Left ventricle myocardium inferior (tissue), 1 donor: ENCODE results near the gene HTR2C. TPM values are rescaled to one million over a fixed set of nuclear protein-coding genes. Genes with fewer than 3 reads are reported as not detected.
"Not testable (repeated sequence)": the region's sequence is repeated elsewhere in the genome, so short reads cannot be mapped to it uniquely, and the experiment has no call there.

ENCODE experiments used
- DNase-seq: peaks from one replicate; pipeline ENCODE4 v3.0.0-alpha.2; 2020
- H3K27ac ChIP-seq: fragments of 200-600 bp; replicated peaks from 2 replicates; pipeline ENCODE4 v1.8.0; 2021
- H3K27me3 ChIP-seq: fragments of 200-600 bp; 2 replicates; pipeline ENCODE4 v1.8.0; 2021; ENCODE audit warnings: low read depth
- H3K36me3 ChIP-seq: fragments of 200-600 bp; 2 replicates; pipeline ENCODE4 v1.8.0; 2021
- H3K4me1 ChIP-seq: fragments of 200-600 bp; 2 replicates; pipeline ENCODE4 v1.8.0; 2021
- H3K4me3 ChIP-seq: fragments of 200-600 bp; 2 replicates; pipeline ENCODE4 v1.8.0; 2021; ENCODE audit warnings: mild to moderate bottlenecking, moderate library complexity
- H3K9me3 ChIP-seq: fragments of 200-600 bp; replicated peaks from 2 replicates; pipeline ENCODE4 v1.8.0; 2021
- intact Hi-C: fragments of 100-400 bp; cut with micrococcal nuclease; formaldehyde crosslinking; loops from one replicate; pipeline ENCODE4 v1.11.0; 2022
- microRNA-seq: library from miRNA; unstranded; fragments of <30 nt; microRNA quantifications from one replicate; pipeline ENCODE4 v1.2.0, GENCODE V29; 2020
- total RNA-seq: library from RNA; stranded (reverse); fragmentation: NEBNext Ultra II Directional; extraction: Animal tissue kit (Norgen Biotek cat#: 25700); gene quantifications from one replicate; pipeline ENCODE4 v1.2.1, GENCODE V29; 2021
- TF ChIP-seq, protein P1 (sequence below): fragments of 200-600 bp; IDR thresholded peaks from 2 replicates; pipeline ENCODE4 v1.8.0; 2021; ENCODE audit warnings: antibody characterized with exemption, mild to moderate bottlenecking, borderline replicate concordance
- donor health status: DM: no; HTN: yes; CAD: no; lungs with severe emphysema.

The HTR2C gene
- total RNA-seq, 1 donor from 2014 or later: not detected

- Histone ChIP-seq H3K36me3 (no peaks in the 10 kb centered on the region), H3K4me1 (peaks cover 20% of the 10 kb centered on the region), H3K9me3 (no peaks in the 10 kb centered on the region), H3K4me3 (peak overlapping the region; percentile 11), H3K27me3 (no peaks in the 10 kb centered on the region), H3K27ac (no peak overlapping the region)
- no peak for DNase-seq
- intact Hi-C loops: no loop called here
- TF ChIP-seq, protein P1, sequence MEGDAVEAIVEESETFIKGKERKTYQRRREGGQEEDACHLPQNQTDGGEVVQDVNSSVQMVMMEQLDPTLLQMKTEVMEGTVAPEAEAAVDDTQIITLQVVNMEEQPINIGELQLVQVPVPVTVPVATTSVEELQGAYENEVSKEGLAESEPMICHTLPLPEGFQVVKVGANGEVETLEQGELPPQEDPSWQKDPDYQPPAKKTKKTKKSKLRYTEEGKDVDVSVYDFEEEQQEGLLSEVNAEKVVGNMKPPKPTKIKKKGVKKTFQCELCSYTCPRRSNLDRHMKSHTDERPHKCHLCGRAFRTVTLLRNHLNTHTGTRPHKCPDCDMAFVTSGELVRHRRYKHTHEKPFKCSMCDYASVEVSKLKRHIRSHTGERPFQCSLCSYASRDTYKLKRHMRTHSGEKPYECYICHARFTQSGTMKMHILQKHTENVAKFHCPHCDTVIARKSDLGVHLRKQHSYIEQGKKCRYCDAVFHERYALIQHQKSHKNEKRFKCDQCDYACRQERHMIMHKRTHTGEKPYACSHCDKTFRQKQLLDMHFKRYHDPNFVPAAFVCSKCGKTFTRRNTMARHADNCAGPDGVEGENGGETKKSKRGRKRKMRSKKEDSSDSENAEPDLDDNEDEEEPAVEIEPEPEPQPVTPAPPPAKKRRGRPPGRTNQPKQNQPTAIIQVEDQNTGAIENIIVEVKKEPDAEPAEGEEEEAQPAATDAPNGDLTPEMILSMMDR: no peak
Observed at GRCh38 chrX:114924856-114925255, 341.0 kb downstream of the HTR2C start.

DNA sequence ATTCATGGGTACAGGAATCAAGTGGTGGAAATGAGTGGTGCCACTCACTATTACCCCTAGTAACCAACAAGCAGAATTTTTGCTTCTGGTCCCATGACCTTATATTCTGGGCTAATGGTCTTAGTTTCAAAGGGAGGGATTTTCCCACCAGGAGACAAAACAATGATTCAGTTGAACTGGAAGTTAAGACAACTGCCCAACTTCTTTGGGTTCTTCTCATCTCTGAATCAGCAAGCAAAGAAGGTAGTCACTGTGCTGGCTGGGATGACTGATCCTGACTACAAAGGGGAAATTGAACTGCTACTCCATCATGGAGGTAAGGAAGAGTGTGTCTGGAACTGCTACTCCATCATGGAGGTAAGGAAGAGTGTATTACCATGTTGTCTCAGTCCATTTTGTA is 346.3 kb downstream of the HTR2C start:
- H3K27me3 ChIP-seq: no peaks in the 10 kb centered on the region
- TF ChIP-seq, protein P1: no peak
- no peak overlapping the region for H3K27ac ChIP-seq
- H3K9me3 ChIP-seq: peaks cover 12% of the 10 kb centered on the region
- H3K4me1 ChIP-seq: peaks cover 8% of the 10 kb centered on the region
- H3K4me3 ChIP-seq: no peak overlapping the region
- intact Hi-C loops: no loop called here
- H3K36me3 ChIP-seq: no peaks in the 10 kb centered on the region
- no peak for DNase-seq

GRCh38 chrX:114932550-114932949 is 348.7 kb downstream of the HTR2C start:
- H3K9me3 ChIP-seq: peaks cover 12% of the 10 kb centered on the region
- intact Hi-C loops: no loop called here

DNA sequence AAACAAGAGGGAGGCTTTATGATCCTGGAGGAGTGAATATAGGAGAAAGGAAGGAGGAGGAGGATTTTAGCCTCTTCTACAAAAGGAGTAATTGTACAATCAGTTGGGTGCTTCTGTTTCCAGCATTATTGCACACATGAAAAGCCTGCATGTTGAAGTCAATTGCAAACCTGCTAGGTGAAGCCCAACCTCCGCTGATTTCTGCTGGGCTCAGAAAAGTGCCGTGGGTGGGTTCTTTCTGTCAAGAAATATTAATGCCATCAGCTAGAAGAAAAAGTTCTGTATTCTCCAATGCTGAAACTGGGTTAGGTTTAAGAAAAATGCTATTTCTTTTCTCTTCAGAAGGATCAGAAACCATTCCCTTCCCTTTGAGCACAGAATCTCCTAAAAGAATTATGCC is 349.4 kb downstream of the HTR2C start:
- H3K4me1 ChIP-seq, DNase-seq, H3K4me3 ChIP-seq, intact Hi-C loops, H3K36me3 ChIP-seq, H3K27me3 ChIP-seq, H3K27ac ChIP-seq: not testable (repeated sequence)
- peaks cover 12% of the 10 kb centered on the region for H3K9me3 ChIP-seq

More at GRCh38 chrX:114932550-114932949, 348.7 kb downstream of the HTR2C start:
- H3K27ac ChIP-seq: no peak overlapping the region
- no peak for DNase-seq
- H3K27me3 ChIP-seq: no peaks in the 10 kb centered on the region
- no peaks in the 10 kb centered on the region for H3K4me1 ChIP-seq
- H3K4me3 ChIP-seq: no peak overlapping the region
- TF ChIP-seq, protein P1: no peak
- H3K36me3 ChIP-seq: no peaks in the 10 kb centered on the region

DNA sequence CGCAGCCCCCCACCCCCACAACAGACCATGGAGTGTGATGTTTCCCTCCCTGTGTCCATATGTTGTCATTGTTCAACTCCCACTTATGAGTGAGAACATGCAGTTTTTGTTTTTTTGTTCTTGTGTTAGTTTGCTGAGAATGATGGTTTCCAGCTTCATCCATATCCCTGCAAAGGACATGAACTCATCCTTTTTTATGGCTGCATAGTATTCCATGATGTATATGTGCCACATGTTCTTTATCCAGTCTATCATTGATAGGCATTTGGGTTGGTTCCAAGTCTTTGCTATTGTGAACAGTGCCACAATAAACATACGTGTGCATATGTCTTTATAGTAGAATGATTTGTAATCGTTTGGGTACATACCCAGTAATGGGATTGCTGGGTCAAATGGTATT is 353.2 kb downstream of the HTR2C start:
- H3K4me3 ChIP-seq, H3K27ac ChIP-seq, H3K36me3 ChIP-seq, H3K4me1 ChIP-seq, DNase-seq, intact Hi-C loops, H3K9me3 ChIP-seq, H3K27me3 ChIP-seq: not testable (repeated sequence)

GRCh38 chrX:114952696-114953095 is 368.8 kb downstream of the HTR2C start:
- no peaks in the 10 kb centered on the region for H3K36me3 ChIP-seq
- H3K9me3 ChIP-seq: no peaks in the 10 kb centered on the region
- intact Hi-C loops: loop anchor here (10.0 kb wide), 1 partner anchor 328 kb away; no protein-coding TSS in a partner anchor
- no peaks in the 10 kb centered on the region for H3K27me3 ChIP-seq
- DNase-seq: no peak
- H3K4me3 ChIP-seq: no peak overlapping the region
- H3K27ac ChIP-seq: no peak overlapping the region
- TF ChIP-seq, protein P1: no peak
- H3K4me1 ChIP-seq: no peaks in the 10 kb centered on the region

Small RNAs within 50 kb of the gene (microRNA-seq; reads per million reads assigned to microRNA genes)
- gene MIR1264 (not detected), gene MIR1298 (3.7 reads per million, percentile 7 among the genes with 10 or more reads in this experiment), gene MIR1911 (0.94 reads per million), gene MIR1912 (0.94 reads per million), gene MIR448 (not detected), gene MIR764 (not detected)
